ENCODE measurements around the gene KLHL3.

KLHL3 gene

GRCh38 chr5:137672881-137673280 lies 63.0 kb downstream of the KLHL3 start:
- no peak overlapping the region for H2AFZ ChIP-seq (ENCODE audit: low read depth, low read length, severe bottlenecking)
- H3K9me2 ChIP-seq (replicated peaks; ENCODE audit: insufficient read depth, low read length): no peaks in the 10 kb centered on the region
- no peak overlapping the region for H3K9ac ChIP-seq (ENCODE audit: low read length)
- H3K9me3 ChIP-seq (ENCODE audit: insufficient read depth, low read length): no peaks in the 10 kb centered on the region
- no peaks in the 10 kb centered on the region for H3F3A ChIP-seq (ENCODE audit: insufficient read depth)
- H4K20me1 ChIP-seq (ENCODE audit: low read depth, low read length): no peaks in the 10 kb centered on the region
- H3K4me2 ChIP-seq (ENCODE audit: low read depth, low read length, poor library complexity, severe bottlenecking): no peak overlapping the region
- H3K27me3 ChIP-seq (ENCODE audit: low read length): no peaks in the 10 kb centered on the region
- no peak for TF ChIP-seq EZH2phosphoT487 (conservative IDR thresholded peaks at IDR 0.05; ENCODE audit: low read length)
- TF ChIP-seq, protein P1, sequence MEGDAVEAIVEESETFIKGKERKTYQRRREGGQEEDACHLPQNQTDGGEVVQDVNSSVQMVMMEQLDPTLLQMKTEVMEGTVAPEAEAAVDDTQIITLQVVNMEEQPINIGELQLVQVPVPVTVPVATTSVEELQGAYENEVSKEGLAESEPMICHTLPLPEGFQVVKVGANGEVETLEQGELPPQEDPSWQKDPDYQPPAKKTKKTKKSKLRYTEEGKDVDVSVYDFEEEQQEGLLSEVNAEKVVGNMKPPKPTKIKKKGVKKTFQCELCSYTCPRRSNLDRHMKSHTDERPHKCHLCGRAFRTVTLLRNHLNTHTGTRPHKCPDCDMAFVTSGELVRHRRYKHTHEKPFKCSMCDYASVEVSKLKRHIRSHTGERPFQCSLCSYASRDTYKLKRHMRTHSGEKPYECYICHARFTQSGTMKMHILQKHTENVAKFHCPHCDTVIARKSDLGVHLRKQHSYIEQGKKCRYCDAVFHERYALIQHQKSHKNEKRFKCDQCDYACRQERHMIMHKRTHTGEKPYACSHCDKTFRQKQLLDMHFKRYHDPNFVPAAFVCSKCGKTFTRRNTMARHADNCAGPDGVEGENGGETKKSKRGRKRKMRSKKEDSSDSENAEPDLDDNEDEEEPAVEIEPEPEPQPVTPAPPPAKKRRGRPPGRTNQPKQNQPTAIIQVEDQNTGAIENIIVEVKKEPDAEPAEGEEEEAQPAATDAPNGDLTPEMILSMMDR (IDR thresholded peaks at IDR 0.05; ENCODE audit: insufficient read depth, low read length, poor library complexity, severe bottlenecking): no peak
- no peak overlapping the region for H3K4me3 ChIP-seq (ENCODE audit: insufficient read depth, low read length, poor library complexity, severe bottlenecking)
- no peaks in the 10 kb centered on the region for H3K36me3 ChIP-seq (ENCODE audit: low read length)
- no peak overlapping the region for H3K27ac ChIP-seq (ENCODE audit: low read depth, low read length)
- H3K79me2 ChIP-seq (ENCODE audit: insufficient read depth, low read length): no peaks in the 10 kb centered on the region

GRCh38 chr5:137672001-137672400 lies 63.9 kb downstream of the KLHL3 start:
- Histone ChIP-seq H4K20me1 (ENCODE audit: low read depth, low read length) (no peaks in the 10 kb centered on the region), H3K4me2 (ENCODE audit: low read depth, low read length, poor library complexity, severe bottlenecking) (no peak overlapping the region), H3K9me3 (ENCODE audit: insufficient read depth, low read length) (no peaks in the 10 kb centered on the region), H3K9me2 (replicated peaks; ENCODE audit: insufficient read depth, low read length) (no peaks in the 10 kb centered on the region), H3K27me3 (ENCODE audit: low read length) (no peaks in the 10 kb centered on the region), H3F3A (ENCODE audit: insufficient read depth) (no peaks in the 10 kb centered on the region), H3K27ac (ENCODE audit: low read depth, low read length) (no peak overlapping the region), H3K4me3 (ENCODE audit: insufficient read depth, low read length, poor library complexity, severe bottlenecking) (no peak overlapping the region), H3K79me2 (ENCODE audit: insufficient read depth, low read length) (no peaks in the 10 kb centered on the region), H3K36me3 (ENCODE audit: low read length) (no peaks in the 10 kb centered on the region), H3K9ac (ENCODE audit: low read length) (no peak overlapping the region), H2AFZ (ENCODE audit: low read depth, low read length, severe bottlenecking) (no peak overlapping the region)
- no peak for TF ChIP-seq EZH2phosphoT487 (conservative IDR thresholded peaks at IDR 0.05; ENCODE audit: low read length)
- TF ChIP-seq, protein P1 (IDR thresholded peaks at IDR 0.05; ENCODE audit: insufficient read depth, low read length, poor library complexity, severe bottlenecking): no peak

- no peaks in the 10 kb centered on the region for H3F3A ChIP-seq (ENCODE audit: insufficient read depth)
- H2AFZ ChIP-seq (ENCODE audit: low read depth, low read length, severe bottlenecking): no peak overlapping the region
- H3K9me2 ChIP-seq (replicated peaks; ENCODE audit: insufficient read depth, low read length): no peaks in the 10 kb centered on the region
- no peaks in the 10 kb centered on the region for H3K36me3 ChIP-seq (ENCODE audit: low read length)
- TF ChIP-seq, protein P1 (IDR thresholded peaks at IDR 0.05; ENCODE audit: insufficient read depth, low read length, poor library complexity, severe bottlenecking): no peak
- TF ChIP-seq EZH2phosphoT487 (conservative IDR thresholded peaks at IDR 0.05; ENCODE audit: low read length): no peak
- H3K4me3 ChIP-seq (ENCODE audit: insufficient read depth, low read length, poor library complexity, severe bottlenecking): no peak overlapping the region
- H3K9ac ChIP-seq (ENCODE audit: low read length): no peak overlapping the region
- no peaks in the 10 kb centered on the region for H3K79me2 ChIP-seq (ENCODE audit: insufficient read depth, low read length)
- no peaks in the 10 kb centered on the region for H3K9me3 ChIP-seq (ENCODE audit: insufficient read depth, low read length)
- no peaks in the 10 kb centered on the region for H3K27me3 ChIP-seq (ENCODE audit: low read length)
- no peaks in the 10 kb centered on the region for H4K20me1 ChIP-seq (ENCODE audit: low read depth, low read length)
- H3K4me2 ChIP-seq (ENCODE audit: low read depth, low read length, poor library complexity, severe bottlenecking): no peak overlapping the region
- H3K27ac ChIP-seq (ENCODE audit: low read depth, low read length): no peak overlapping the region
These were observed 66.1 kb downstream of the KLHL3 start for GRCh38 chr5:137669811-137670210.
